HG02981 (cell line): Measurements from ENCODE around the gene PREPL.

Experiments
- ATAC-seq: cut with Tn5 transposase; IDR thresholded peaks from one replicate; pipeline ENCODE4 v1.9.1; 2021; ENCODE audit warnings: mild to moderate bottlenecking, moderate library complexity; ENCODE audit not compliant: unreplicated experiment

The PREPL gene

GRCh38 chr2:44296653-44297052 is 64.6 kb downstream of the PREPL start:
- ATAC-seq = no peak

- ATAC-seq = no peak
Measured at GRCh38 chr2:44295633-44296359, 65.5 kb downstream of the PREPL start.

- no peak for ATAC-seq
Measured at GRCh38 chr2:44295113-44295512, 66.2 kb downstream of the PREPL start.

DNA sequence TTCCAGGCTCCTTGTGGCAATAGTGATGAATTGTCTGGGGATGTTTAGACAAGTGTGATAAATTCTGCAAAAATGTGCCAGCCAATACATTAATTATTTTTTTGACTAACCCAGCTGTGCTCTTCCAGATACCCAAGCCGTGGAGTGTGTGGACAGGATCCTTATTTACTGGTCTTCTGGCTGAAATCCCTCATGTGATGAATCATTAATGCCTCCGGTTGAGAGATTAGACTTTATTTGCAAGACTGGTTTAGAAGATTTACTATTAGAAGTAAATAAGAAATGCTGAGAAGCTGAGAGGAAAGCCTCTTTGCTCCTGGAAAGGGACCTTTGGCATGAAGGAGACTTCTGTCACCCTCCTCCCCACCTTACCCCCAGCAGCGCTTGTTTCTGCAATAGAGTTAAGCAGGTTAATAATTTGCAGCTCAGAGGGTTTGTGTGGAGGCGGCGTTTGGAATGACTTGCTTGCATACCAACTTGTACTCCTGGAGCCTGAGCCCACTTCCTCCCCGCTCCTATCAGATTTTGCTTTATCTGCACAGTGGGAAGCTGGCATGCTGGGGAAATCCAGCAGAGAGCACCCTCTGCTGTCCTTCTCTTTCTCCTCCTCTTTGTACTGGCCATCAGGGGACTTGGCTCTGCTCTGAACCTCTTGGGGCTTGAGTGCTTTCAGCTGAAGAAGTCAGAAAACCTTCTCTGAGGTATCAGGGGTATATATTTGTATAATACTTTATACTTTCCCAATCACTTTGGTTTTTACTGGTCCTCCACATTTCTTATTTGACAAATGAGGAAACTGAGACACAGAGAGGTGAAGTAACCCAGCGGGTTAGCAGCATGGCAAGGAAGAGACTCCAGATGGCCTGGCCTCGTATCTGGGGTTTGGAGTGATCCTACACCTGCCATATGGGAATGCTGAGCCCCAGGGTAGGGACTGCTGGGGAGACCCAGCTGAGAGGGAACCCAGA is 69.7 kb downstream of the PREPL start:
- no peak for ATAC-seq

GRCh38 chr2:44290261-44290660 is 71.0 kb downstream of the PREPL start:
- no peak for ATAC-seq

- no peak for ATAC-seq
Measured at GRCh38 chr2:44286884-44287638, 74.2 kb downstream of the PREPL start.

DNA sequence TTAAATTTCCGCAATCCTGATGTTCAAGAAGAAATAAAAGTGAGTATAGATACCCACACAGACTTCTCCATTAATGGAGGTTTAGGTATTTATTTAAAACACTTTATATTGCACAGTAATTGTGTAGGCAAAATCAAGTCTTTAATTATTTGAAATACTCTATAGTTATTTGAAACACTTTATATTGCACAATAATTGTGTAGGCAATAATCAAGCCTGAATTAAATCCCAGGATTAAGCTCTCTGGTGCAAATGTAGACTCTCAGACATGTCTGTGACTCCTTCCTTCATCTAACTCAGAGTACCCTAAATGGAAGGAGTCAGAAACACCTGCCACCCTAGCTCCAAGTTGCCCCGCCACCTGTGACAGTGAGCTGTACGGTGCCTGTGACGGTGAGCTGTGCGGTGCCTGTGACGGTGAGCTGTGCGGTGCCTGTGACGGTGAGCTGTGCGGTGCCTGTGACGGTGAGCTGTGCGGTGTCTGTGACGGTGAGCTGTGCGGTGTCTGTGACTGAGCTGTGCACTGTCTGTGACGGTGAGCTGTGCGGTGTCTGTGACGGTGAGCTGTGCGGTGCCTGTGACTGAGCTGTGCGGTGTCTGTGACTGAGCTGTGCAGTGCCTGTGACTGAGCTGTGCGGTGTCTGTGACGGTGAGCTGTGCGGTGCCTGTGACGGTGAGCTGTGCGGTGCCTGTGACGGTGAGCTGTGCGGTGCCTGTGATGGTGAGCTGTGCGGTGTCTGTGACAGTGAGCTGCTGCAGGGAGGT is 75.0 kb downstream of the PREPL start:
- ATAC-seq = no peak

- ATAC-seq = no peak
Measured at GRCh38 chr2:44285174-44285573, 76.1 kb downstream of the PREPL start.

GRCh38 chr2:44283116-44283666 is 78.1 kb downstream of the PREPL start:
- ATAC-seq = no peak

DNA sequence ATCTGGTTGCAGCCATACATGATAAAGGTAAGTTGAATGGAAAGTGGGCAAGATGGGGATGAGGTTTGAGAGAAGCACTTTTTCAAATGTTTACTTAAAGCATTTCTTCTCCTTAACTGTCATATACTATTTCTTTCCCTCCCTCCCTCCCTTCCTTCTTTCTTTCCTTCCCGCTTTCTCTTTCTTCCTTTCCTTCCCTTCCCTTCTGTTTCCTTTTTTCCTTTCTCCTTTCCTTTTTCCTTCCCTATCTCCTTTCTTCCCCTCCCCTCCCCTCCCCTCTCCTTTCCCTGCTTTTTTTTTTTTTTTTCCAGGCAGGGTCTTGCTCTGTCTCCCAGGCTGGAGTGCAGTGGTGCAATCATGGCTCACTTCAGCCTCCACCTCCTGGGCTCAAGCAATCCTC is 80.4 kb downstream of the PREPL start:
- no peak for ATAC-seq

DNA sequence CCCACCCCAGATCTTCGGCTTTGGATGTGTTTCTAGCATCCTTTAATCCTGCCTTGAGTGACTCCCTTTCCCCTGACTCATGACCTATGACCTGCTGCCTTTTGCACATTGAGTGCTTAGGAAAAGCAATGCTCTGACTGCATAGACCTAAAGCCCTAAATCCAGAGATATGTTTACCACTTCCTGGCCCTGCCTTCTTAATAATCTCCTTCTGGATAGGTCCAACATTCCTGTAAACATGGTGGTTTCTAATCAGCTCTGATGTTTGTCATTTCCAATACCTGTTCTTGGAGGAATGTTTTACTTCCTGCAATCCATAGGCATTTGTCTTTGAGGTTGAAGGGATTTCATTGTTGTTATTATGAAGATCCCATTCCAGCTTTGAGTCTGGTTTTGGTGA is 83.8 kb downstream of the PREPL start:
- ATAC-seq = no peak

DNA sequence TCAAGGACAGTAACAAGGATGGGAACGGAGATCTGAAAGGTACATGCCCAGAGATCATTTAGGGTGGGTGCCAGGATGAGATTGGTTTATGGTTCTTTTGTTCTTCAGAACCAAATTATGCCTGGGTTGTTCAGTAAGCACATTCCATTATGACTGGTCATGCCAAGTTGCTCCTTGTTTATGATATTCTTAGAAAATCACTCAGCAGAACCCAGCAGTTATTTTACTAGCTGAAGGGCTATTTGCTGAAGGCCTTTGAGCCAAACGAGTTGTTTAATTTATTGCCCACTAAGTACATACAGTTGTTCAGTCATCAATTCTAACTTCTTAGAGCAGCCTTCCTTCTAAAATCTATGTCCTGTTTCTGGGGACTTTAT is 85.4 kb downstream of the PREPL start:
- no peak for ATAC-seq

DNA sequence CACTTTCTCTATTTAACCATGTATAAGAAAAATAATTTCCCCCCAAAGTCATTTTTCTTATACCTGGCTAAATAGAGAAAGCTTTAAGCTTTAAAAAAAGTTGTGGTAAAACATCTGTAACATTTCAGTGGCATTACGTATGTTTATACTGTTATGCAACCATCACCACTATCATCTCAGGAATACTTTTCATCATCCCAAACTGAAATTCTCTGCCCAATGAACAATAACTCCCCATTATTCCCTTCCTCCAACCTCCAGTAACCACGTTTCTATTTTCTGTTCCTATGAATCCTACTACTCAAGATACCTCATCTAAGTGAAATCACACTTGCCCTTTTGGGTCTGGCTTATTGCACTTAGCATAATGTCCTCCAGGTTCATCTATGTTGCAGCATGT is 87.7 kb downstream of the PREPL start:
- no peak for ATAC-seq

GRCh38 chr2:44273076-44273475 is 88.2 kb downstream of the PREPL start:
- no peak for ATAC-seq

- no peak for ATAC-seq
Measured at GRCh38 chr2:44271296-44271695, 90.0 kb downstream of the PREPL start.

DNA sequence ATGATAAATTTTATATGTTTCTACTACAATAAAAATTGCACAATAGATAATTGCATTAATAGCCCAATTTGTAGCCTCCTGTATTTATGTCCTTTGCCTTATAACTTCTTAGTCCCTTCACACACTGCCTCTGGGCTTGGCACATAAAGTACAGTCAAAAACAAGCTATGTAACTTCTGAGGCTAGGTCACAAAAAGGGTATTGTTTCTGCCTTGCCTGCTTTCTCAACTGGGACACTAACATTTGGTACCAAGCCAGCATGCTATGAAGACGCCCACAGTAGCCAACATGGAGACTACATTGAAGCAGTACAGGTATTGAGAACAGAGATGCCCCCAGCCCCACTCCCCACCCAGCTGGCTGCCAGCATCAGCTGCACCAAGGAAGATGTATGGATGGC is 91.5 kb downstream of the PREPL start:
- no peak for ATAC-seq

GRCh38 chr2:44267796-44268648 is 93.3 kb downstream of the PREPL start:
- ATAC-seq = no peak
